H1 (cell line): ENCODE results near the gene WEE2. TPM values are rescaled to one million over a fixed set of nuclear protein-coding genes. Genes with fewer than 3 reads are reported as not detected.

ENCODE experiments used
- CTCF ChIA-PET: fragments of 300-600 bp; sonication (Branson Sonifier 250); formaldehyde crosslinking; loops from one replicate; lab custom pipeline; 2021; ENCODE audit not compliant: partially characterized antibody; lab: Charles Lee
- POLR2A ChIA-PET: fragments of 300-600 bp; sonication (Branson Sonifier 250); formaldehyde crosslinking; loops from one replicate; lab custom pipeline; 2021; ENCODE audit warnings: inconsistent platforms; ENCODE audit not compliant: partially characterized antibody; lab: Charles Lee
- DNase-seq, 2 experiments: peaks; one replicate each; pipeline versions ENCODE4 v3.0.0 to v3.0.0-alpha.2; 2010 to 2022; ENCODE audit warnings: low spot score in 2 of 2, low read depth in 1 of 2, mixed read lengths in 1 of 2
- FAIRE-seq: peaks from 2 replicates; lab custom pipeline; 2011; peaks lifted over from hg19 to GRCh38; lab: Jason Lieb, UNC
- H2AFZ ChIP-seq: 2 replicates; pipeline ENCODE4 v1.8.1; 2012; ENCODE audit warnings: low read length, inconsistent platforms
- H2AK5ac ChIP-seq: 2 replicates; pipeline ENCODE4 v1.6.1; 2013; ENCODE audit warnings: low read depth, low read length
- H2BK120ac ChIP-seq: replicated peaks from 2 replicates; pipeline ENCODE3; 2013; ENCODE audit warnings: low read depth, low read length, inconsistent platforms
- H2BK12ac ChIP-seq: 2 replicates; pipeline ENCODE4 v1.6.1; 2013; ENCODE audit warnings: low read depth, low read length
- H2BK15ac ChIP-seq: 2 replicates; pipeline ENCODE4 v1.6.1; 2013; ENCODE audit warnings: low read length
- H2BK20ac ChIP-seq: 2 replicates; pipeline ENCODE4 v1.6.1; 2013; ENCODE audit warnings: low read length
- H2BK5ac ChIP-seq: 2 replicates; pipeline ENCODE4 v1.6.1; 2013; ENCODE audit warnings: low read depth, low read length
- H3K14ac ChIP-seq: 2 replicates; pipeline ENCODE4 v1.6.1; 2013; ENCODE audit warnings: inconsistent platforms; ENCODE audit not compliant: insufficient read length
- H3K18ac ChIP-seq: 2 replicates; pipeline ENCODE4 v1.6.1; 2013; ENCODE audit warnings: low read length; ENCODE audit errors: extremely low read depth
- H3K23ac ChIP-seq: 2 replicates; pipeline ENCODE4 v1.6.1; 2013; ENCODE audit warnings: inconsistent platforms; ENCODE audit not compliant: insufficient read length
- H3K23me2 ChIP-seq: 2 replicates; pipeline ENCODE4 v1.6.1; 2013; ENCODE audit warnings: low read depth, low read length
- H3K27ac ChIP-seq: 2 replicates; pipeline ENCODE4 v1.6.1; 2011; ENCODE audit warnings: low read depth, low read length, inconsistent platforms
- H3K27me3 ChIP-seq, 4 experiments: replicated peaks in 1 of 4; 1 replicate in 1 of 4; 2 replicates in 3 of 4; pipeline versions ENCODE4 v1.6.1 to v1.8.1; 2011 to 2013; ENCODE audit warnings: low read length in 3 of 4, mild to moderate bottlenecking in 3 of 4, inconsistent platforms in 2 of 4, mixed read lengths in 2 of 4, moderate library complexity in 1 of 4; ENCODE audit not compliant: control insufficient read depth in 3 of 4, insufficient read depth in 3 of 4; ENCODE audit errors: extremely low read depth in 1 of 4
- H3K36me3 ChIP-seq, 4 experiments: 2 replicates each; pipeline versions ENCODE4 v1.6.1 to v1.8.1; 2011 to 2013; ENCODE audit warnings: mild to moderate bottlenecking in 4 of 4, low read length in 3 of 4, moderate library complexity in 2 of 4, control low read depth in 1 of 4, inconsistent platforms in 1 of 4; ENCODE audit not compliant: insufficient read depth in 4 of 4, control insufficient read depth in 2 of 4
- H3K4ac ChIP-seq: replicated peaks from 2 replicates; pipeline ENCODE3; 2013; ENCODE audit warnings: low read length, low read depth, mixed read lengths, inconsistent platforms; ENCODE audit not compliant: insufficient read length
- H3K4me1 ChIP-seq, 4 experiments: replicated peaks in 1 of 4; 1 replicate in 1 of 4; 2 replicates in 3 of 4; pipeline versions ENCODE4 v1.6.1 to v1.8.1; 2011 to 2013; ENCODE audit warnings: low read length in 3 of 4, inconsistent platforms in 2 of 4, mixed read lengths in 1 of 4; ENCODE audit not compliant: insufficient read depth in 4 of 4, control insufficient read depth in 3 of 4
- H3K4me2 ChIP-seq, 2 experiments: 2 replicates each; pipeline versions ENCODE4 v1.6.1 to v1.8.1; 2011 to 2013; ENCODE audit warnings: low read depth in 2 of 2, low read length in 2 of 2, control low read depth in 1 of 2, inconsistent platforms in 1 of 2, mild to moderate bottlenecking in 1 of 2; ENCODE audit not compliant: insufficient read depth in 1 of 2
- H3K4me3 ChIP-seq, 4 experiments: fragments of 200-600, 300-600 bp in 1 of 4; sonication (generic), shearing (Covaris generic), sonication (Bioruptor Twin) in 1 of 4; 2 replicates each; pipeline versions ENCODE4 v1.5.1 to v1.8.1; 2011 to 2016; ENCODE audit warnings: low read length in 4 of 4, low read depth in 3 of 4, control low read depth in 2 of 4, inconsistent platforms in 2 of 4, mild to moderate bottlenecking in 2 of 4, mixed read lengths in 1 of 4, moderate library complexity in 1 of 4; ENCODE audit not compliant: insufficient read depth in 2 of 4; ENCODE audit errors: extremely low read depth in 1 of 4
- H3K56ac ChIP-seq: replicated peaks from 2 replicates; pipeline ENCODE3; 2013; ENCODE audit warnings: low read depth, mild to moderate bottlenecking, mixed read lengths, low read length, inconsistent platforms; ENCODE audit not compliant: insufficient read length
- H3K79me1 ChIP-seq: 2 replicates; pipeline ENCODE4 v1.6.1; 2013; ENCODE audit warnings: low read depth, low read length, control low read depth
- H3K79me2 ChIP-seq, 2 experiments: 2 replicates each; pipeline versions ENCODE4 v1.6.1 to v1.8.1; 2012 to 2013; ENCODE audit warnings: low read length in 2 of 2, mild to moderate bottlenecking in 2 of 2, inconsistent platforms in 1 of 2; ENCODE audit not compliant: insufficient read depth in 2 of 2, control insufficient read depth in 1 of 2
- H3K9ac ChIP-seq, 4 experiments: replicated peaks in 1 of 4; 1 replicate in 1 of 4; 2 replicates in 3 of 4; pipeline versions ENCODE4 v1.6.1 to v1.8.1; 2011 to 2013; ENCODE audit warnings: low read depth in 3 of 4, low read length in 3 of 4, control low read depth in 2 of 4, mild to moderate bottlenecking in 2 of 4, moderate library complexity in 2 of 4, inconsistent platforms in 1 of 4; ENCODE audit errors: extremely low read depth in 1 of 4
- H3K9me3 ChIP-seq, 2 experiments: 2 replicates each; pipeline versions ENCODE4 v1.6.1 to v1.8.1; 2012 to 2013; ENCODE audit warnings: mild to moderate bottlenecking in 2 of 2, moderate library complexity in 2 of 2, control low read depth in 1 of 2, inconsistent platforms in 1 of 2, low read depth in 1 of 2, low read length in 1 of 2, mixed read lengths in 1 of 2; ENCODE audit not compliant: insufficient read depth in 2 of 2
- H4K20me1 ChIP-seq, 2 experiments: replicated peaks in 1 of 2; 2 replicates each; pipeline versions ENCODE3 to v1.8.1; 2011 to 2013; ENCODE audit warnings: inconsistent platforms in 2 of 2, low read length in 2 of 2, mild to moderate bottlenecking in 1 of 2; ENCODE audit not compliant: insufficient read depth in 2 of 2, control insufficient read depth in 1 of 2
- H4K5ac ChIP-seq: 2 replicates; pipeline ENCODE4 v1.6.1; 2013; ENCODE audit warnings: low read length, low read depth, mixed read lengths, inconsistent platforms; ENCODE audit not compliant: insufficient read length
- H4K8ac ChIP-seq: 2 replicates; pipeline ENCODE4 v1.8.0; 2013; ENCODE audit warnings: mild to moderate bottlenecking, moderate library complexity, low read length, inconsistent platforms; ENCODE audit not compliant: insufficient read depth; ENCODE audit errors: extremely low read depth
- H4K91ac ChIP-seq: replicated peaks from 2 replicates; pipeline ENCODE3; 2013; ENCODE audit warnings: low read length, mixed read lengths, inconsistent platforms; ENCODE audit not compliant: insufficient read length
- BACH1 ChIP-seq: IDR thresholded peaks from 2 replicates; pipeline ENCODE4 v1.6.1; 2012; ENCODE audit warnings: low read length, improper control_type of control experiment
- CBX5 ChIP-seq: fragments of 300-800, 300-1000 bp; sonication (generic); IDR thresholded peaks from 2 replicates; pipeline ENCODE4 v1.7.1; 2016; ENCODE audit warnings: antibody characterized with exemption, low read length, low read depth
- HDAC6 ChIP-seq: IDR thresholded peaks from one replicate; pipeline ENCODE4 v1.7.1; 2012; ENCODE audit warnings: low read depth, mild to moderate bottlenecking, inconsistent platforms, low read length, moderate library complexity
- JUN ChIP-seq: IDR thresholded peaks from 2 replicates; pipeline ENCODE4 v1.6.1; 2011; ENCODE audit warnings: low read depth, mild to moderate bottlenecking, improper control_type of control experiment, low read length
- JUND ChIP-seq: IDR thresholded peaks from 2 replicates; pipeline ENCODE4 v1.6.1; 2011; ENCODE audit warnings: mild to moderate bottlenecking, improper control_type of control experiment, low read length
- POLR2A ChIP-seq, 2 experiments: IDR thresholded peaks; 1 replicate in 1 of 2; 2 replicates in 1 of 2; pipeline ENCODE4 v1.6.1; 2011; ENCODE audit warnings: low read depth in 2 of 2, low read length in 2 of 2, mild to moderate bottlenecking in 2 of 2; ENCODE audit errors: control extremely low read depth in 1 of 2
- POU5F1 ChIP-seq: IDR thresholded peaks from 2 replicates; pipeline ENCODE4 v1.6.1; 2011; ENCODE audit warnings: low read depth, mild to moderate bottlenecking, low read length, moderate library complexity
- RXRA ChIP-seq: IDR thresholded peaks from 2 replicates; pipeline ENCODE4 v1.6.1; 2011; ENCODE audit warnings: low read depth, mild to moderate bottlenecking, low read length, moderate library complexity; ENCODE audit not compliant: insufficient read depth
- SAP30 ChIP-seq: fragments of 300-600 bp; sonication (generic); IDR thresholded peaks from 2 replicates; pipeline ENCODE4 v1.7.1; 2012; ENCODE audit warnings: low read length, moderate library complexity, mild to moderate bottlenecking, inconsistent platforms; ENCODE audit not compliant: insufficient read depth, insufficient replicate concordance
- SP4 ChIP-seq: IDR thresholded peaks from 2 replicates; pipeline ENCODE4 v1.6.1; 2012; ENCODE audit warnings: low read length, inconsistent platforms
- TAF1 ChIP-seq: IDR thresholded peaks from 2 replicates; pipeline ENCODE4 v1.6.1; 2011; ENCODE audit warnings: mild to moderate bottlenecking, low read depth, low read length
- TCF12 ChIP-seq: IDR thresholded peaks from 2 replicates; pipeline ENCODE4 v1.6.1; 2011; ENCODE audit warnings: low read depth, mild to moderate bottlenecking, low read length
- WGBS, 2 experiments: shearing (Covaris generic) in 1 of 2; methylation state at CpG; one replicate each; pipeline versions ENCODE4 v1.1.6 to v1.1.7; 2013 to 2015; ENCODE audit warnings: low lambda C conversion rate in 2 of 2, mixed read lengths in 2 of 2, inconsistent platforms in 1 of 2, low coverage in 1 of 2, missing lambda C conversion rate in 1 of 2; ENCODE audit not compliant: insufficient replicate concordance in 2 of 2, insufficient coverage in 1 of 2, insufficient read length in 1 of 2; ENCODE audit errors: extremely low coverage in 1 of 2, missing lambda C conversion rate in 1 of 2; 5-methylcytosine and 5-hydroxymethylcytosine counted together
- polyA plus RNA-seq, 7 experiments: library from polyadenylated mRNA; depleted of rRNA in 3 of 7; stranded (reverse) in 5 of 7; unstranded in 2 of 7; fragments of >200 nt in 5 of 7; fragments of 200-250 nt in 2 of 7; gene quantifications; 1 replicate in 5 of 7; 2 replicates in 1 of 7; 4 replicates in 1 of 7; pipeline versions ENCODE4 v1.2.1 to v1.2.3, GENCODE V29; 2011 to 2013; ENCODE audit warnings: missing spikeins in 2 of 7, mixed read lengths in 2 of 7
- total RNA-seq: library from RNA; stranded (reverse); fragmentation: NEBNext Ultra II Directional; extraction: Animal tissue kit (Norgen Biotek cat#: 25700); gene quantifications from 2 replicates; pipeline ENCODE4 v1.2.1, GENCODE V29; 2021
- TF ChIP-seq, protein P1 (sequence below), 3 experiments: IDR thresholded peaks; 1 replicate in 2 of 3; 2 replicates in 1 of 3; pipeline versions ENCODE4 v1.5.1 to v1.6.1; 2011; ENCODE audit warnings: low read length in 3 of 3, mild to moderate bottlenecking in 3 of 3, inconsistent platforms in 2 of 3, low read depth in 1 of 3, moderate library complexity in 1 of 3; ENCODE audit not compliant: insufficient read depth in 1 of 3; ENCODE audit errors: control extremely low read depth in 1 of 3

WEE2 gene
- total and polyA plus RNA-seq, 2 of the 8 experiments (the other 6 are each of a cell fraction or from before 2014, with no cell fraction given) = 0.02 TPM; not detected in 1

DNA sequence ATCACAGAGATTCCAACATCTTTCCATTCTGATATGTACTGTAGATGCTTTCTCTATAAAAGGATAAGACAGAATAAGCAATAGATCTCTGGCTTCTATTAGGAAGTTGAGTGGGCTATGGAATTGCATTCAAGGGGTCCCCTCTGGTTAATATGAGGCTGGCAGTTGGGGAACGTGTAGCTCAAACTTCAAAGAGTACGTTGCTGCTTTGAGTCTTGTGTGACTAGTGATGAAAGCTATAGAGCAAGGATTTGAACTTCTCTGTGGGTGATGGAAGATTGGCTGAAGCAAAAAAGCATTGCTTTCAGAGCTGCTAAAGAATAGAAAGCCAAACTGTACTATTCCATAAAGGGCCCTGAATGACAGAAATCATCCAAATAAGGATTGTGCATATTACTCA, 6.4 kb downstream of the WEE2 start:
- H3K4me2 ChIP-seq = no peak overlapping the region
- no peak overlapping the region for H4K91ac ChIP-seq
- no peaks in the 10 kb centered on the region for H3K9me3 ChIP-seq
- no peak overlapping the region for H2BK5ac ChIP-seq
- H3K36me3 ChIP-seq = no peaks in the 10 kb centered on the region
- DNase-seq (no peak), FAIRE-seq (no peak)
- no peaks in the 10 kb centered on the region for H4K20me1 ChIP-seq
- no peak overlapping the region for H2BK15ac ChIP-seq
- H4K5ac ChIP-seq = no peak overlapping the region
- ChIA-PET POLR2A (interaction anchor here (0.9 to 4.3 kb wide), 3 partner anchors 10 to 23 kb away, joined by 3 to 21 read pairs (median 3); partner anchors contain the start of gene SSBP1), CTCF (interaction anchor here (0.9 to 1.2 kb wide), 4 partner anchors 14 to 69 kb away, joined by 3 to 5 read pairs (median 4); partner anchors contain the start of gene SSBP1)
- no peak overlapping the region for H2BK20ac ChIP-seq
- H3K4ac ChIP-seq = no peak overlapping the region
- H3K27ac ChIP-seq = no peak overlapping the region
- no peak overlapping the region for H3K56ac ChIP-seq
- no peak overlapping the region for H3K14ac ChIP-seq
- peaks cover 0 to 8% (median 0%) of the 10 kb centered on the region in 4 experiments; a peak in 1 of 7 replicates for H3K4me1 ChIP-seq
- H3K23ac ChIP-seq = no peak overlapping the region
- H2AFZ ChIP-seq = no peak overlapping the region
- H4K8ac ChIP-seq = no peak overlapping the region
- no peak overlapping the region for H3K18ac ChIP-seq
- H2BK12ac ChIP-seq = no peak overlapping the region
- H3K27me3 ChIP-seq = no peaks in the 10 kb centered on the region
- H2AK5ac ChIP-seq = no peak overlapping the region
- H3K79me2 ChIP-seq = no peaks in the 10 kb centered on the region
- H3K23me2 ChIP-seq = peaks cover 3% of the 10 kb centered on the region; the same call in 1 of the 2 replicates
- WGBS, 2 experiments = 75% methylated on average over 2 of the region's 2 CpGs; no CpG with 5 or more reads in 1 of the 2 experiments
- H3K9ac ChIP-seq = no peak overlapping the region
- no peak overlapping the region for H2BK120ac ChIP-seq
- no peaks in the 10 kb centered on the region for H3K79me1 ChIP-seq
- H3K4me3 ChIP-seq = no peak overlapping the region
- no peak for TF ChIP-seq POU5F1
- no peak for TF ChIP-seq BACH1
- no peak for TF ChIP-seq HDAC6
- TF ChIP-seq JUND = no peak
- TF ChIP-seq SAP30 = no peak
- TF ChIP-seq TAF1 = no peak
- TF ChIP-seq SP4 = no peak
- TF ChIP-seq POLR2A (IDR thresholded peaks at IDR 0.05; ENCODE audit: control extremely low read depth in 1 of 2, low read depth in 2 of 2, low read length in 2 of 2) = no peak
- no peak for TF ChIP-seq TCF12
- TF ChIP-seq RXRA = no peak
- TF ChIP-seq, protein P1, sequence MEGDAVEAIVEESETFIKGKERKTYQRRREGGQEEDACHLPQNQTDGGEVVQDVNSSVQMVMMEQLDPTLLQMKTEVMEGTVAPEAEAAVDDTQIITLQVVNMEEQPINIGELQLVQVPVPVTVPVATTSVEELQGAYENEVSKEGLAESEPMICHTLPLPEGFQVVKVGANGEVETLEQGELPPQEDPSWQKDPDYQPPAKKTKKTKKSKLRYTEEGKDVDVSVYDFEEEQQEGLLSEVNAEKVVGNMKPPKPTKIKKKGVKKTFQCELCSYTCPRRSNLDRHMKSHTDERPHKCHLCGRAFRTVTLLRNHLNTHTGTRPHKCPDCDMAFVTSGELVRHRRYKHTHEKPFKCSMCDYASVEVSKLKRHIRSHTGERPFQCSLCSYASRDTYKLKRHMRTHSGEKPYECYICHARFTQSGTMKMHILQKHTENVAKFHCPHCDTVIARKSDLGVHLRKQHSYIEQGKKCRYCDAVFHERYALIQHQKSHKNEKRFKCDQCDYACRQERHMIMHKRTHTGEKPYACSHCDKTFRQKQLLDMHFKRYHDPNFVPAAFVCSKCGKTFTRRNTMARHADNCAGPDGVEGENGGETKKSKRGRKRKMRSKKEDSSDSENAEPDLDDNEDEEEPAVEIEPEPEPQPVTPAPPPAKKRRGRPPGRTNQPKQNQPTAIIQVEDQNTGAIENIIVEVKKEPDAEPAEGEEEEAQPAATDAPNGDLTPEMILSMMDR (IDR thresholded peaks at IDR 0.05; ENCODE audit: control extremely low read depth in 1 of 3, insufficient read depth in 1 of 3, low read depth in 1 of 3, low read length in 3 of 3) = no peak
- no peak for TF ChIP-seq CBX5
- TF ChIP-seq JUN = no peak
